ENCODE data around the gene MAEA.
A peak's percentile ranks its signal among the peaks of the same experiment; 100 is the strongest.

MAEA gene

DNA sequence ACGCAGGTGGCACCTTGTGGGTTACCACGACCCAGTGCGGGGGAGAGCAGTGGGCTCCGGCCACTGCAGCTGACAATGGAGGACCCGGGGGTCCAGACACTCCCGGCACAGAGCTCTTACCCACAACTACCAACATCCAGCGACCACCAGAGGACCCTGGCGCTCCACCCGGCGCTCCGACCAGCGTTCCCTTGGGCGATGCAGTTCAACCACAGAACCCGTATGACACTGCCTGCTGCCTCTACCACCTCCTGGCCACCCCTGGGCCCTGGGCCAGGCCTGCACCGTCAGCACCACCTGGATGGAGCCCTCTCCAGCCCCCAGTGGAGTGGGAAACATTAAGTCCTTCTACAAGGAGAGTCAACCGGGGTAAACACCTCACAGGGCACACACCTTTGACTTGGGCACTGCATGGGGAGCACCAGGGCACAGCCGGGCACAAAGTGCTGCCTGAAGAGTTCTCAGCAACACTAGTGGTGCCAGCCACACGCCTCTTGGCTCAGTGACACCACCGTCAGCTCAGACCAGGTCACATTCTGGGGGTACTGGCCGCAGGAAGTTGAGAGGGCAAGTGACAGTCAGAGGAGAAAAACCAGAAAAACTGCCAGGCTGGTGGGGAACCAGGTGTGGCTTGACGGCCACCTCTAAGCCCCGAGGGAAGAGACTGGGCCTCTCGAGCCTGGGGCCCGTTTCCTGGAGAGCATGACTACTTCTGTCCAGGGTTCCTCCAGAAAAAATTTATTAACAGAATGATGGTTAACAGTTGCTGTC is 43.4 kb upstream of the MAEA start:
- TF ChIP-seq, protein P1, sequence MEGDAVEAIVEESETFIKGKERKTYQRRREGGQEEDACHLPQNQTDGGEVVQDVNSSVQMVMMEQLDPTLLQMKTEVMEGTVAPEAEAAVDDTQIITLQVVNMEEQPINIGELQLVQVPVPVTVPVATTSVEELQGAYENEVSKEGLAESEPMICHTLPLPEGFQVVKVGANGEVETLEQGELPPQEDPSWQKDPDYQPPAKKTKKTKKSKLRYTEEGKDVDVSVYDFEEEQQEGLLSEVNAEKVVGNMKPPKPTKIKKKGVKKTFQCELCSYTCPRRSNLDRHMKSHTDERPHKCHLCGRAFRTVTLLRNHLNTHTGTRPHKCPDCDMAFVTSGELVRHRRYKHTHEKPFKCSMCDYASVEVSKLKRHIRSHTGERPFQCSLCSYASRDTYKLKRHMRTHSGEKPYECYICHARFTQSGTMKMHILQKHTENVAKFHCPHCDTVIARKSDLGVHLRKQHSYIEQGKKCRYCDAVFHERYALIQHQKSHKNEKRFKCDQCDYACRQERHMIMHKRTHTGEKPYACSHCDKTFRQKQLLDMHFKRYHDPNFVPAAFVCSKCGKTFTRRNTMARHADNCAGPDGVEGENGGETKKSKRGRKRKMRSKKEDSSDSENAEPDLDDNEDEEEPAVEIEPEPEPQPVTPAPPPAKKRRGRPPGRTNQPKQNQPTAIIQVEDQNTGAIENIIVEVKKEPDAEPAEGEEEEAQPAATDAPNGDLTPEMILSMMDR (IDR thresholded peaks at IDR 0.05; ENCODE audit: extremely low read depth, insufficient read depth, missing control alignments), result no peak
- DNase-seq (ENCODE audit: low spot score), result peak; percentile 46
- in situ Hi-C loops (cut with MboI; ENCODE audit: low pct_unique_long_range_greater_than_20kb, low sequenced_read_pairs, unreplicated experiment), result no loop called here

DNA sequence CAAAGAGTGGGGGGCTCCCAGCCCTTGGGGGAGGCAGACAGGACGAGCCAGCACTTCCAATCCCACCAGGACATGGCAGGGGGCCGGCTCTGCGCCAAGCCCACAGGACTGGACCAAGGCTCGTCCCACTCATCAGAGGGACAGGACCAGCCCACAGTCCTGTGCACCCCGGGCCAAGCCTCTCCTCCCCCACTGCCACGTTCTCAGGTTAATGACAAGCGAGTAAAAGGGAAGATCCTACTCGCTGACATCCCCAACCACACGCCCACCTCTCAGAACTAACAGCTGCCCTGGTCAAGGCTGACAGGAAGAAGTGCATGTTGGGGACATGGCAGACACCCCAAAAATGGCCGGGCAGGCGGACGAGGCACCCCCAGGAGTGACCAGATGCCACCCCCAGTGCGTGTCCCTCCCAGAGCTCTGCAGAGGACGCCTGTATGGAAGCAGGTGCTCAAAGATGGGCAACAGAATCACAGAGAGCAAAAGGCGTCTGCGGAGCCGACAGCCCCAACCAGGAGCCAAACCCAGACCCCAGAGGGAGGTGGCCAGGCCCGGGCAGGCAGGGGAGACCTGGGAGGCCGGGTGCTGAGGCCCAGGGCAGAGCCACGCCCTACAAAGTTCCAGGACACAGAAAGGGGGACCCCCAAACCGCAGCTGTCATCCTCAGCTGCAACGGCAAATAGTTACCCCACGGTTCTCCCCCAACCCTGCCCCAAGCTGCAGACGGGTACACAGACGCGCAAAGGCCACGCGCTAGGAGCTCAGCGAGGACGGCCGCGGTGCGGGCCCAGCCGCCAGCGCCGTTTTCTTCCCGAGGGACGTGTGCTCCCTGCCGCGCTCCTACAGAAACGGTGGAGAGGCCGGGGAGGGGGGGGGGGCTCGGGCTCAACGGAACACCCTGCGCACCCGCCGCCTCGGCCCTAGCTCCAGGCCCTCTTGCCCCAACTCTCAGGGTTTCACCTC is 42.5 kb upstream of the MAEA start:
- TF ChIP-seq, protein P1 (IDR thresholded peaks at IDR 0.05; ENCODE audit: extremely low read depth, insufficient read depth, missing control alignments), result no peak
- peak; percentile 73 for DNase-seq (ENCODE audit: low spot score)
- in situ Hi-C loops (cut with MboI; ENCODE audit: low pct_unique_long_range_greater_than_20kb, low sequenced_read_pairs, unreplicated experiment), result no loop called here

DNA sequence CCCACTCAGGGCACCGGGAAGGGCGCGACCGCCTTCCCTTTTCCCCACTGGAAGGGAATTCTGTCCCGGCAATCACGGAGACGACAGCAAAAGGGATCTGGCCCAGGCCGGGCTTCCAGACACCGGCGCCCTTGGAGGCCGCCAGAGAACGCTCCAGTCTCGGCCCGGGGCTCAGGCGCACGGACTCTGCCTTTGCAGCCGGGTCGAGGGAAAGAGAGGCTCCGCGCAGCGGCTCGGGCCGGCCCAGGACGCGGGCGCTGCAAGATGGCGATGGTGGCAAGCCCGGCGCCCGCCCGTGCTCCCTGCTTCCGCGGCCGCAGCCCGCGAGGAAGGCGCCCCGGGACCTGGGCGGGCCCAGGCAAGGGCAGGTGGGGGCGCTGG is 41.8 kb upstream of the MAEA start:
- TF ChIP-seq, protein P1 (IDR thresholded peaks at IDR 0.05; ENCODE audit: extremely low read depth, insufficient read depth, missing control alignments), result no peak
- peak; percentile 29 for DNase-seq (ENCODE audit: low spot score)
- in situ Hi-C loops (cut with MboI; ENCODE audit: low pct_unique_long_range_greater_than_20kb, low sequenced_read_pairs, unreplicated experiment), result no loop called here

DNA sequence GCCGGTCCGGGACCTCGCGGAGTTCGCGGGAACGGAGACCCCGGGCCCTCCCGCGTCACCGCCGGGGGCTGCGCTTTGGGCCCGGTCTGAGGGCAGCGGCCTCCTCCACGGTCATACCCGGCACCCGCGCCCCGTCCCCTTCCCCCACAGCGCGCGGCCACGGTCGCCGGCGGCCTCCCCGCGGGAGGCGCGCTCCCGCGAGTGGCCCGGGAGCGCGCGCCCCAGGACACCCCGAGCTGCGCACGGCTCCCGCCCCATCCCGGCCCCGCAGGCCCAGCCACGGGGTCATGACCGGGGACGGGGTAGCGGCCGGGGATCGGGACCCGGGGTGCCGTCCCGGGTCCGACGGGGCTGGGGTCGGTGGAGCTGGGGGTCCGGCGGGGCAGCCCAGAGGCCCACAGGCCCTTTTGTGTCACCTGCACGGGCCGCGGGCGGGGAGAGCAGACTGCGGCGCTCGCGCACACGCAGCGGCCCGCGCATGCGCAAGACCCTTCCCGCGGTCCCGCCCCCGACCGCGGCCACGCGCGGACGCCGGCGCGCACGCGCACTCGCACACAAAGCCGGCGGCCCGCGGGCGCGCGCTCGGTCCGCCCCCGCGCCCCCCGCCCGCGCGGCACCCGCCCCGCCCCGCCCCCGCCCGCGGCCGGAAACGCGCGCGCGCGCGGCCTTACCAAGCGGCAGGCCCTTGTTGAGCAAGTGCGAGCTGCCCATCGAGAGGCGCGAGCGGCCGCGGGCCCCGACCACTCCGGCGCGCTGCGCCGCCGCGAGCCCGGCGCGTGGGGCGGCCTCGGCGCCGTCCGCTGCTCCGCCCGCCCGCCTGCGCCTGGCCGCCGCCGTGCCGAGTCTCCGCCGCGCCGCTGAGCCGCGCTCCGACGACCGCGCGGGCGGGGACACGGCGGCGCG is 41.2 kb upstream of the MAEA start, which contains the start of gene CTBP1:
Gene CTBP1, minus strand, starts transcription at position 886 of the 903 bp plus-strand sequence. CDS start 7,799 bp downstream, outside the sequence.
- DNase-seq (ENCODE audit: low spot score), result peak; percentile 100
- in situ Hi-C loops (cut with MboI; ENCODE audit: low pct_unique_long_range_greater_than_20kb, low sequenced_read_pairs, unreplicated experiment), result no loop called here
- TF ChIP-seq, protein P1 (IDR thresholded peaks at IDR 0.05; ENCODE audit: extremely low read depth, insufficient read depth, missing control alignments), result no peak

DNA sequence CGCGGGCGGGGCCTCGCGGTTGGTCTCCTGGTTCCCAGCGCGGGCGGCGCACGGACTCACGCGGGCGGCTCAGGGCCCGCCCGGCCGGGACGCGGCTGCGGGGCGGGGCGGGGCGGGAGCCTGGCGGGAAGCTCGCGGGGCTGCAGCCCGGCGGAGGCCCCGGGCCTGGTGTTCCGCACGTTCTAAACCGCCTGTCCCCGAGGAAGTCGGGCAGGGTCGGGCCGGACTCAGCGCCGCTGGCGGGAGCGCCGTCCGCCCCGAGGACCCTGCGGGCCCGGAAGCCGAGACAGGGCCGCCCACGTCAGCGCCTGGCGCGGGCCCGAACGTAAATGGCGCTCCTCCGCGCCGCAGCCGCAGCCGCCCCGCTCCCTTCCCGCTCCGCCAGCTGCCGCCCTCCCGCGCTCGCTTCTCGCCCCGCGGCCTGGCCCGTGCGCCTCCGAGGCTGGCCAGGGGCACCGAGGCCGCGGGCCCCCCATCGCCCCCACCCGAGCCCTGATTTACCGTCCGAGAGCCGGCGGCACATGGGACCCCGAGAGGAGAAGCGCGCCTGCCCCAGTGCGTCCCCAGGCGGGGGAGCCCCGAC is 40.5 kb upstream of the MAEA start:
- peak; percentile 94 for DNase-seq (ENCODE audit: low spot score)
- TF ChIP-seq, protein P1 (IDR thresholded peaks at IDR 0.05; ENCODE audit: extremely low read depth, insufficient read depth, missing control alignments), result peak; percentile 6
- in situ Hi-C loops (cut with MboI; ENCODE audit: low pct_unique_long_range_greater_than_20kb, low sequenced_read_pairs, unreplicated experiment), result no loop called here

All from GM13977 (cell line).